Panc1 (cell line): ENCODE data around the gene SELENOI.

Source experiments
- CTCF ChIP-seq: fragments of 450-650 bp; IDR thresholded peaks from 2 replicates; pipeline ENCODE4 v1.5.1; 2017; ENCODE audit warnings: mild to moderate bottlenecking
- POLR2AphosphoS5 ChIP-seq: IDR thresholded peaks from 2 replicates; pipeline ENCODE4 v1.6.1; 2012; ENCODE audit warnings: mild to moderate bottlenecking, low read depth, low read length, moderate library complexity
- TCF7L2 ChIP-seq: IDR thresholded peaks from 2 replicates; pipeline ENCODE4 v1.6.1; 2011; ENCODE audit warnings: mild to moderate bottlenecking, low read depth, low read length, inconsistent platforms

GRCh38 chr2:26298638-26299393, 47.1 kb upstream of the SELENOI start:
- TF ChIP-seq CTCF (no peak), POLR2AphosphoS5 (no peak), TCF7L2 (no peak)
